Jurkat, Clone E6-1 (cell line): ENCODE data around the gene THRSP.
A peak's percentile ranks its signal among the peaks of the same experiment; 100 is the strongest.
"Not testable (repeated sequence)": the region's sequence is repeated elsewhere in the genome, so short reads cannot be mapped to it uniquely, and the experiment has no call there.

Experiments used
- DNase-seq: peaks from one replicate; pipeline ENCODE4 v3.0.0-alpha.2; 2011; ENCODE audit warnings: low read depth, low spot score
- H3K4me3 ChIP-seq: 2 replicates; pipeline ENCODE4 v1.5.1; 2011; ENCODE audit warnings: mild to moderate bottlenecking, low read length, control low read depth, moderate library complexity

Gene THRSP

GRCh38 chr11:78037825-78038620 is 25.6 kb upstream of the THRSP start:
- H3K4me3 ChIP-seq: no peak overlapping the region
- DNase-seq: no peak

- no peak for DNase-seq
- H3K4me3 ChIP-seq: no peak overlapping the region
These were observed 24.9 kb upstream of the THRSP start for GRCh38 chr11:78038697-78039313.

GRCh38 chr11:78039391-78039918 is 24.2 kb upstream of the THRSP start:
- no peak overlapping the region for H3K4me3 ChIP-seq
- DNase-seq: no peak

GRCh38 chr11:78039919-78040671 is 23.6 kb upstream of the THRSP start:
- no peak overlapping the region for H3K4me3 ChIP-seq
- no peak for DNase-seq

GRCh38 chr11:78040691-78041379 is 22.8 kb upstream of the THRSP start:
- DNase-seq: no peak
- H3K4me3 ChIP-seq: no peak overlapping the region

GRCh38 chr11:78041380-78041719 is 22.3 kb upstream of the THRSP start:
- H3K4me3 ChIP-seq, DNase-seq: not testable (repeated sequence)

- H3K4me3 ChIP-seq: no peak overlapping the region
- no peak for DNase-seq
These were observed 21.7 kb upstream of the THRSP start for GRCh38 chr11:78041843-78042440.

GRCh38 chr11:78044706-78045105 is 19.0 kb upstream of the THRSP start:
- DNase-seq: no peak
- H3K4me3 ChIP-seq: no peak overlapping the region

GRCh38 chr11:78045851-78046485 is 17.7 kb upstream of the THRSP start:
- DNase-seq: peak; percentile 51
- H3K4me3 ChIP-seq: no peak overlapping the region; the same call in 1 of the 2 replicates

GRCh38 chr11:78046486-78046854 is 17.2 kb upstream of the THRSP start:
- no peak overlapping the region for H3K4me3 ChIP-seq

GRCh38 chr11:78048561-78048960 is 15.1 kb upstream of the THRSP start:
- no peak overlapping the region for H3K4me3 ChIP-seq
- no peak for DNase-seq

More at GRCh38 chr11:78046486-78046854, 17.2 kb upstream of the THRSP start:
- DNase-seq: no peak

GRCh38 chr11:78049348-78049747 is 14.3 kb upstream of the THRSP start:
- DNase-seq: no peak
- no peak overlapping the region for H3K4me3 ChIP-seq

GRCh38 chr11:78050964-78051831 is 12.5 kb upstream of the THRSP start:
- H3K4me3 ChIP-seq: no peak overlapping the region
- DNase-seq: no peak

- no peak overlapping the region for H3K4me3 ChIP-seq
- no peak for DNase-seq
These were observed 8.7 kb upstream of the THRSP start for GRCh38 chr11:78054971-78055370.

- H3K4me3 ChIP-seq: no peak overlapping the region
- DNase-seq: no peak
These were observed 7.6 kb upstream of the THRSP start for GRCh38 chr11:78056093-78056492.

- no peak overlapping the region for H3K4me3 ChIP-seq
- no peak for DNase-seq
These were observed 6.1 kb upstream of the THRSP start for GRCh38 chr11:78057462-78058055.

GRCh38 chr11:78059749-78060328 is 3.8 kb upstream of the THRSP start:
- not testable (repeated sequence) for H3K4me3 ChIP-seq, DNase-seq
